GM19467 (cell line): Measurements from ENCODE around the gene ZNF705A.
"Not testable (repeated sequence)": the region's sequence is repeated elsewhere in the genome, so short reads cannot be mapped to it uniquely, and the experiment has no call there.

Experiments
- ATAC-seq: cut with Tn5 transposase; IDR thresholded peaks from one replicate; pipeline ENCODE4 v1.9.1; 2021; ENCODE audit warnings: mild to moderate bottlenecking, moderate library complexity; ENCODE audit not compliant: unreplicated experiment

Gene ZNF705A

DNA sequence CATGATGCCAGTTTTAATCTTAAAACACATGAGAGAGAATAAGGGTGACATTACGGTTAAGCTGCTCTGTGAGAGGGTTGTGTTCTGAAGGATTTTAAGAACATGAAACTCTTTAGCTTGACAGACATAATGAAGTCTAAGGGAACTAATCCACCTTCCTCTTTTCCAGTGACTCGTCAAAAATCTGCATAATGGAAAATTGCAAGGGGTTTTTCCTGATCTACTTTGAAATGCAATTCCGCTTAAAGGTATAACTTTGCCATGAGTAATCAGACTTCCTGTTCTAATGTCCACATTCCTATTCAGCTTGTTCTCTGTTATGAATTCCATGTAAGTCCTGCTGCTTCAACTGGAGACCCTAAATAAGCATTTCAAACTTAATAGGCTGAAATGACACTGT lies at the start of gene ZNF705A:
Gene ZNF705A, plus strand, starts transcription at position 171 of the 400 bp plus-strand sequence. CDS start 15,611 bp downstream, outside the sequence.
- ATAC-seq, result no peak

DNA sequence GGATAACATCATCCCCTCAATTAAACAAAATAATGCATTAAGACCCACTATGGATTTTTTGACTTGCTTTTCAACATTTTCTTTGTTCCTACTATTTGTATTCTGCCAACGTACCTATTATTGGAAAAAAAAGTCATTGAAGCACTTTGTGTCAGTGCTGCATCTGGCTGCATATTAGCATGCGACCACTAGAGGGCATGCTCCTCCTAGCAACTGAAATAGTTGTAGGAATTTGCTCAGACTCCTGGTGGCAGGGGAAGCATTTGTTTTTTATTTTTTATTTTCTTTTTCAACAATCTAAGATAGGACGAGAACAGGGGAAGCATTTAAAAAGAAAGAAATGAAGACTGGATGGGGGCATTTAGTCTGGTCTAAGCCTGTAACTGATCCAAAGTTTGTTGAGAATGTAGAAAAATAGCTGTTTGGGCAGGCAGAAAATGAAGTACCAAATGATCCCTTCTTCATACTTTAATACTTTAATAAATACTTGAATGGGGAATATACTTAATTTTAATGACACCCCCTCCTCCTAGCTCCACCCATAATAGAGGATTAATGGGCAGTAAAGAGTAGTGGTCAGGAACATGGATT lies 47.9 kb upstream of the ZNF705A start:
- no peak for ATAC-seq

DNA sequence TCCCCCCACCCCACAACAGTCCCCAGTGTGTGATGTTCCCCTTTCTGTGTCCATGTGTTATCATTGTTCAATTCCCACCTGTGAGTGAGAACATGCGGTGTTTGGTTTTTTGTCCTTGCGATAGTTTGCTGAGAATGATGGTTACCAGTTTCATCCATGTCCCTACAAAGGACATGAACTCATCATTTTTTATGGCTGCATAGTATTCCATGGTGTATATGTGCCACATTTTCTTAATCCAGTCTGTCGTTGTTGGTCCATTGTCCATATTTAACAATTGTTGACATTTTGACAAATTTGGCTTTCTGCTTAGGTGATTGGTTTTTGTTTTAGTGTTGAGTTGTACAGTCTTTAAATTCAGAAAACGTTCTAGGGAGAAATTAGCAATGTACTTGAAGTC lies 43.7 kb upstream of the ZNF705A start:
- ATAC-seq, result not testable (repeated sequence)

DNA sequence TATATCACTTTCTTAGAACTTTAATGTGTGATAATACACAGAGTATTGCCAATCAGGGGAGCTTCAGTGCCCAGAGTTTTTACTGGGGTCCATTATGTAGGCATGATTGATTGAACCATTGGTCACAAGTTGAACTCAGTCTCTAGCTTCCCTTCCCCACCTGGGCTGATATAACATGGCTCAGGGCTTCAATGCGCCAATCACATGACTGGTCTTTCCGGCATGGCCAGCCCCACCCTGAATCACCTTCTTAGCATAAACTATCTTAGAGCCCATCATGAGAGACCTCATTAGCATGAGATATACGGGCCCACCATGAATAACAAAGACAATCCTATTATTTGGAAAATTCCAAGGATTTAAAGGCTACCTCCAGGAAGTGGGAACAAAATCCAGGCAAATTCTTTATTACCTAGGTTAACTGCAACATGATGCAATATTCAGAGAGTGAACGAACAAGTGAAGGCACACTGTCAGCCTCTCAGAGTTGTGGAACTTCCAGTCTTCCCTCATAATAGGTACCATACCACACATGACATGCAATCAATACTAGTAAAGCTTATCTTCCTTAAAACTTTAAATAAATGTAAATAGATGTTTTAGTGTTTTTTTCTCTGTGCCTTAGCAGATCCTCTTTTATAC lies 36.6 kb upstream of the ZNF705A start:
- ATAC-seq, result no peak

DNA sequence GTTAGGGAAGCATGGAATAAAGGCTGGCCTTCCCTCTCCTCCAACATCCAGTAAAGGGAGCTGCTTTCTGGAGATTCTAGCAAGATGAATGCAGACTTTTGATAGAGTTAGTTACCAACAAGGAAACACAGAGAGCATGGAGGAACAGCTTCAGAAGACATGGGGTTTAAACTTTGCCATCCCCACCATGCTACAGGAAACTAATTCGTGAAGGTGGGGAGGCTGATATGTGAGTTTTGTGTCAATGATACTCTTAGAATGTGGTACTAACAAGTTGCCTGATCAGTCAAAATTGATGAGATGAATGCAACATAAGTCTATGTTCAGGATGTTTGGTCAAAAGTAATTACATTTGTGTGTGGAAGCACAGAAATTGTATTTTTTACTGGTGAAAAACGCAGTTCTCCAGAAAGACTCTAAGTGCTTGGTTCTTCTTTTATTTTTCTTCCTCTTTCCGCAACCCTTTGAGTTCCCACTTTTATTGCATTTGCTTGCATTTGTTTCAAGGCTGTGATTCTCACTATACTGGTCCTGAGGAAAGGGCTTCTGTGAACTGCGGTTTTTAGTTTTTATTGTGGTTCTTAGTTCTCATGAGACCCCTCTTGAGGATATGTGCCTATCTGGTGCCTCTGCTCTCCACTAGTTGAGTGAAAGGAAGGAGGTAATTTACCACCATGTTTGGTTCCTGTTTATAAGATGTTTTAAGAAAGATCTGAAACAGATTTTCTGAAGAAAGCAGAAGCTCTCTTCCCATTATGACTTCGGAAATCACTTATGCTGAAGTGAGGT lies 33.5 kb upstream of the ZNF705A start, which contains the start of gene CLEC4A:
Gene CLEC4A, plus strand, starts transcription at position 494 of the 789 bp plus-strand sequence. Its CDS starts 262 bp downstream, at position 756.
- no peak for ATAC-seq

DNA sequence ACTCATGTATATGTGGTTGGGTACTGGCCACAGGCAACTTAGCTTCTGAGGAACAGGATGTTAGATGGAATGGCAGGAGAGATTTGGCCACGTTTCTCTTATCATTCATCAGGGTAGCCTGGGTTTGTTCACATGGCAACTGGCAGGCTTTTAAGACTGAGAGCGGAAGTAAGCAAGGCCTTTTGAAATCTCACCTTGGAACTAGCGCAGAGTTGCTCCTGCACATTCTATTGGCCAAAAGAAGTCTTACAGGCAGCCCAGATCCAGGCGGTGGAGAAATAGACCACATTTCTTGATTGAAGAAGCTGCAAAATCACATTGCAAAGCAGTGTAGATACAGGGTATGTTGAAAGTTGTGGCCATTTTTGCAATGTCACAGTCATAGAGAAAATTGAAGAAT lies 29.7 kb upstream of the ZNF705A start:
- ATAC-seq, result no peak

DNA sequence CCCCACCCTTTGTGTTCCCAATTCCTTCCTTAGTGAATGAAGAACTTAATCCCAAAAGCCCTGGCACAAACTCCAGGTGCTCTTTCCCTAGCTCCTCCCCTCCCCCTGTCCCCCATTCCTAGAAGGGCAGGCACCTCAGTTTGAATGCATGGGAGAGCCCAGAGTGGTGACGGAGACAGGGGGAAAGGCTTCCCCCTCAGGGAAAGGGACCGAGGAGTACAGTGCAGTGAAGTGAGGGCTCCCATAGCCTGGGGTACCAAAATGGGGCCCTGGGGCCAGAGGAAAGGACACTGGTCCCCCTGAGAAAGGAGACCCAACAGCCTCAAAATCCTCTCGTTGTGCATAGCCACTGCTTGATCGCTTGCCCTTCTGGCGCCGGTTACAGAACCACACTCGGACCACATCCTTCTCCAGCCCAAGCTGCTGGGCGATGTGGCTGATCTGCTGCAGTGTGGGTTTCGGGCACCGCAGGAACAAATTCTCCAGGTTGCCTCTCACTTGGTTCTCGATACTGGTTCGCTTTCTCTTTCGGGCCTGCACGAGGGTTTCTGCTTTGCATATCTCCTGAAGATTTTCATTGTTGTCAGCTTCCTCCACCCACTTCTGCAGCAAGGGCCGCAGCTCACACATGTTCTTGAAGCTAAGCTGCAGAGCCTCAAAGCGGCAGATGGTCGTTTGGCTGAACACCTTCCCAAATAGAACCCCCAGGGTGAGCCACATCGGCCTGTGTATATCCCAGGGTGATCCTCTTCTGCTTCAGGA lies 23.0 kb upstream of the ZNF705A start:
- not testable (repeated sequence) for ATAC-seq

DNA sequence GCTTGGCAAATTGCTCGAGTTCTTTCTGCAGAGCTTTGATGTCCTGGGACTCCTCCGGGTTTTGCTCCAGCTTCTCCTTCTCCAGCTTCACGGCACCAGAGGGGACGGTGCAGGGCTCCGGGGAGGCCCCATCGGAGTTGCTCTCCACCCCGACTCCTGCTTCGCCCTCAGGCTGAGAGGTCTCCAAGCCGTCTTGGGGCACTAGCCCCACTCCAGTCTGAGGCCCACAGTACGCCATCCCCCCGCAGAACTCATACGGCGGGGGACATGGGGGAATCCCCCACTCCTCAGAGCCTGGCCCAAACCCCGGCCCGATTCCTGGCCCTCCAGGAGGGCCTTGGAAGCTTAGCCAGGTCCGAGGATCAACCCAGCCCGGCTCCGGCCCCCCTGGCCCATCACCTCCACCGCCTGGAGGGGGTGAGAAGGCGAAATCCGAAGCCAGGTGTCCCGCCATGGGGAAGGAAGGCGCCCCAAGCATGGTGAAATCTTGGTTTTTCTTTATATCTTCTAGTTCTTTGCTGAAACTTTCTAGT lies 22.4 kb upstream of the ZNF705A start:
- ATAC-seq, result not testable (repeated sequence)

DNA sequence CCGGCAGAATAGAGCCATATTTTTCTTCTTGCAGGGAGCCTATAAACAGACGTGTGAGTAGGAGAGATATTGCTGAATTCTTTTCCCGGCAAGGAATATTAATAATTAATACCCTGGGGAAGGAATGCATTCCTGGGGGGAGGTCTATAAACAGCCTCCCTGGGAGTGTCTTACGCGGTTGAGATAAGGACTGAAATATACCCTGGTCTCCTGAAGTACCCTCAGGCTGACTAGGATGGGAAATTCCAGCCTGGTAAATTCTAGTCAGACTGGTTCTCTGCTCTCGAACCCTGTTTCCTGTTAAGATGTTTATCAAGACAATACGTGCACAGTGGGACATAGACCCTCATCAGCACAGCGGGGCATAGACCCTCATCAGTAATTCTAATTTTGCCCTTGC lies 15.2 kb upstream of the ZNF705A start:
- not testable (repeated sequence) for ATAC-seq

DNA sequence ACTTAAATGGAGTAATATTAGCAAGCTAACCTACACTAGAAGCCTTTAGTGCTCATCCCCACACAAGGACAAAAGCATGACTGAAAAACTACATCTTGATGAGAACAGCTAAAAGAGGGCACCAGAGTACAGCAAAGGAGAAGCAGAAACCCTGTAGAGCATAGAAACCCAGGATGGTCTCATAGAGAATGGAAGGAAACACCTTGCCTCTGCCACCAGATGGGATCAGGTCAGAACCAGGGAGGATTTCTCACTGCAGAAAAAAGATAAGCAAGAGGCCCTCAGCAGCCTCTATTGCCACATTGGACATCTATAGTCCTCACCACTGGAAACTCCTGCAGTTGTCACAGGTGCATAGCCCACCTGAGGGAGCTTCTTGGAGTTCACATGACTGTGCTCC lies 13.6 kb upstream of the ZNF705A start:
- ATAC-seq, result no peak

DNA sequence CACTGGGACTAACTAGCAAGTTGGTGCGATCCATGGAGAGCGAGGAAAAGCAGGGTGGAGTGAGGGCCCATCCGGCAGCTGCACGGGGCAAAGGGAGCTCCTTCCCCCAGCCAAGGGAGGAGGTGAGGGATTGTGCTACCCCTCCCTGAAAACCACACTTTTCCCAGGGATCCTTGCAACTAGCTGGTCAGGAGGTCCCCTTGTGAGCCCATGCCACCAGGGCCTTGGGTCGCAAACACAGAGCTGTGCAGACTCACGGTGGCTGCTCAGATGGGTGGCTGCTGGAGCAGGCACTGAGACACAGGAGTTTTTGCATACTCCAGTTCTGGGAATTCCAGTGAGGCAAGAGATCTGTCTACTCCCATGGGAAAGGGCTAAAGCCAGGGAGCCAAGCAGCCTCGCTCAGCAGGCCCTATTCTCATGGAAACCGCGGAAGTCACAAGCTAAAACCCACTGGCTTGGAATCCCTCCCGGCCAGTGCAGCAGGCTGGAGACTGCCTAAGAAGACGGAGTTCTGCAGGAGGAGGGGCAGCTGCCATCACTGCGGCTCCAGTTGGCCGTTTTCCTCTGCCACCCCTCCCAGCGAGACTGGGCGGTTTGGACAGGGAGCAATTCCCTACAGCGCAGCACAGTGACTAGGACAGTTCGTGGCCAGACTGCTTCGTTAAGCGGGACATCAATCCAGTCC lies 10.9 kb upstream of the ZNF705A start:
- ATAC-seq, result no peak

DNA sequence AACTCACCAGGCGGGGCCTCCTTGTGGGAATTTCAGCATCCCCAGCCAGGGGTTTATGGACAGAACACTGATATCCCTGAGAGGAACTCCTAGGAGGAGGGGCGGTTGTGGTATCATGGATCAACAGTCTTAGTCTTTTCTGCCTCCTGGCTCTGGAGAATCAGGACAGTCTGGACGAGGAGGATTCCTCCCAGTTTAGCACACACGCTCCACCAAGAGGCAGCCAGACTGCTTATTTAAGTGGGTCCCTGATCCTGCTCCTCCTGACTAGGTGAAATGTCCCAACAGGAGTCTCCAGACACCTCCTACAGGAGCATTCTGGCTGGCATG lies 10.4 kb upstream of the ZNF705A start:
- ATAC-seq, result no peak

DNA sequence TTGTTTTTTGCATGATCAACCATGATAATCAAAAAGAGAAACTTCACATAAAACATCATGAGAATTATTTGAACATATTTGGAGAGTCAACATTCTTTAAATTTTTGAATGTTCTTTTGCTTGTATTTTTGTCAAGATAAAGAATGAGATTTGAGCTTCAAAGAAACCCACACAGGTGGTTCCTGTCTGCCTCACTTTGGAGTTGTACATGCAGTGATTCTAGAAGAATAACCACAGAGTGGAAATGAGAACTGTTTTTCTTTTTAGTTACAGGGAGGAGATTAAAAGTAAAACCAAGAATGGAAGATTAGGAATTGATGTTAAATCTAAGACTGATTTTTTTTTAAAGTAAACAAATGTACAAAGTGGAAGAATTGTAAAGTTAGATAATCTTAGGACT lies 2.3 kb upstream of the ZNF705A start:
- no peak for ATAC-seq

DNA sequence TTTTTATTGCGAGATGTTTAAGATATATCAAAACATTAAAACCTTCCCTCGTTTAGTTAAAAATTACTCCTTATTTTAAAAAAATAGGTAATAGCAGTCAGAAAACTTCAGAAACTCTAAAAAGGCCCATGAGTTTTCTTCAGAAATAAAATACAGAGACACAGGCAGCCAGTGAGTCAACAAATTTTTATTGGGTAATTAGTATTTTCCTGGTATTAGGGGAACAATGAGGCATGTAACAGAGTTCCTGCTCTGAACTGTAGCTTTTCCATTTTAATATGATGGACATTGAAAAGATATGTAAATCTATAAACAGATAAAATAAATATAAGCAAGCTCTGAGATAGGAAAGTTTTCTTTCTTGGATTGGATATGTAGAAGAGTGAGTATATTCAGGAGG lies 399 bp upstream of the ZNF705A start:
- ATAC-seq, result no peak

DNA sequence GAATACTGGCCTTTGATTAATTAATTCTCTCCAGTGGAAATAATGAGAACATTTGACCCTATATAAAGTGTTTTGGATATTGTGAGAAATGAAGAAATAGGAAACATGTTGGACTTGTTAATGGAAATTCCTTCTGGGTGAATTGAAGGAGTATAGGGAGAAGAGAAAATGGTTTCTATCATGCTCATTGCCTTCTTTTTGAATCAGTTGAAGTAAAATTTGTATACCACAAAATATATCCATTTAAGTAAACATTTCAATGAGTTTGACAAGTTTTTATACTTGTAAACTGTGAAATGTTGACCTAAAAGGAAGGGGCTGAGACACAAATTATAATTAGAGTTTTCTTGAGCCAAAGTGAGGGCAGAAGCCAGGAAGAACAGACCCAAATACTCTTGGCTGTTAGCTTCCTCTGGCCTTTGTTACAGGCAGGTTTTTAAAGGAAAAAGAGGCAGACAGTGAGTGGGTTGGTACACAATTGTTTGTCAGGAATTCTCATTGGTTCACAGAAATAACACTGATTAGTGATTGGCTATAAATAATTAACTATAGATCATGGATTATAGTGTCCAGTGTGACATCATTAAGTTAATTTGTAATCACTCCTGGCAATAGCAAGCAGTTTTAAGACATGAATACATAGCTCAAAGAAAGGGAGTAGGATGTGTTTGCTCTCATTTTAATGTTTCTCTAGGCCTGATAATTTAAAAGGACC lies 826 bp downstream of the ZNF705A start:
- no peak for ATAC-seq

DNA sequence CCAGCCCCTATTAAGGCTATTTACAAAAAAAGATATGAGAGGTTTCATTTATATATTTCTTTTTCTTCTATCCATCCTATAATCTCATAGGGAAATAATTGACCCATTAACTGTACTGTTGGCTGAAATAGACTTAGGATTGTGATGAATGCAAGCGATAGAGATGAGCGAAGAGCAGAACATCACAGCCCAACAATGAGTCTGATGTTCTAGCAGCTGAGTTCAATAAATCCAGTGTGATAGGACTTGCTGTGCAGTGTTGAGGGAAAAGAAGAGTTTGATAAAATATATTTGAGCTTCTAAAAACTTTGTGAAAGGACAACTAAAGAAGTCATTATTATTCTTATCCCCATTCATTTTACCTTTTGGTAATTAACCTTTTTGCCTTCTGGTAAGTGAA lies 16.1 kb downstream of the ZNF705A start:
- ATAC-seq, result not testable (repeated sequence)

DNA sequence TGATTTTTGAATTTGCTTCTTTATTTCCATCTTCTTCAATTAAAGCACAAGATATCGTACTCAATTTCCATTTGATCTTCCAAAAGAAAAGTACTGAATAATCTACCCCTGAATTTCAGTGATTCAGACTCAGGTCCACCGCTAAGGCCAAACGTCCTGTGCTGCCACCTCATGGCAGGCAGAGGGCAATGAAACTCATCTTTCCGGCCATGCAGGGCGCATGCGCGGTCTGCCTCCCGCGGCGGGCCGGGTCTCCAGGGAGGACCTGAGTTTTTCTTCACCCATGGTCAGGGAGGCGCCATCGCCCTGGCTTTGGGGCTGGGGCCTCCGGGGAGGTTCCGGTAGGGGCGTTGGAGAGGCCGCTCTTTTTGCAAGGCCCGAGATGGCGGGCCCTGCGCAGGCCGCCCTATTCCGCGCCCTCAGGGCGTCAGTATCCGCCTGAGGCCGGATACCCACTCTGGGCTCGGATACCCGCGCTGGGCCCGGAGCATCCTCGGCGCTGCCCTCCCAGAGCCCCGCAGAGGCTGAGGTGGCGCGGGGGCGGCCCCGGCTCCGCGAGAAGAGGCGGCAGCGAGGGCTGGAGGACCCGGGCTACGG lies 23.3 kb downstream of the ZNF705A start:
- ATAC-seq, result not testable (repeated sequence)

DNA sequence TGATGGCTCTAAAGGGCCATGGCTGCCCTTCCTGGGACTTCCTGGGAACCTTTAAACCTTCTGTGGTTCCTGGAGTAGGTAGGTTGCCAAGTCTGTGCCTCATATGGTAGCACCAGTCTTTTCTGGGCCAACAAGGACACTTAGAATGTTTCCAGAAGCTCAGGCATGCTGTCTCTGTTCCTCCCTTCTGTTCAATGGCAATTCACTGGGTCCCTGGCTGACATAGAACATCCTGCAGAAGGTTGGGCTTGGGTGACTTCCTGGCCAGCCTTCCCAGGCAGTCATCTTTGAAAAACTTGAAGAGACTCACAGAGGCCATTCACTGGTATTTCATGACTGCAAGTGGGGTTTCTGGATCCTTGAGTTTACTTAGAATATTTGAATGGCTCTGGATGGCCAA lies 24.5 kb downstream of the ZNF705A start:
- not testable (repeated sequence) for ATAC-seq

DNA sequence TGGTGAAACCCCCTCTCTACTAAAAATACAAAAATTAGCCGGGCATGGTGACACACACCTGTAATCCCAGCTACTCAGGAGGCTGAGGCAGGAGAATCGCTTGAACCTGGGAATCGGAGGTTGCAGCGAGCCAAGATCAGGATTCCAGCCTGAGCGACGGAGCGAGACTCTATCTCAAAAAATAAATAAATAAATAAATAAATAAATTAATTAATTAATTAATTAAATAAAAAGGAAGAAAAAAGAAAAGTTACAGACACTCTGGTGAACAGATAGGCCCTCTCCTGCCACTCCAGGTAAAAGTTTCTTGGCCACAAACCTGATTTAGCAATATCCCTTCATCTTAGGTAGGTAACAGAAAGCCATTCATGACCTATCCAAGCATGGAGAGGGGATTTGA lies 26.1 kb downstream of the ZNF705A start:
- ATAC-seq, result not testable (repeated sequence)
